Keratinocyte (primary cell): ENCODE data around the gene KLF7. TPM values are rescaled to one million over a fixed set of nuclear protein-coding genes. Genes with fewer than 3 reads are reported as not detected.

Experiments used
- DNase-seq: peaks from one replicate; pipeline ENCODE4 v3.0.0-alpha.2; 2011; ENCODE audit warnings: low read depth, missing footprints, low spot score
- FAIRE-seq: peaks from 2 replicates; lab custom pipeline; 2011; peaks lifted over from hg19 to GRCh38; lab: Jason Lieb, UNC
- H2AFZ ChIP-seq: 2 replicates; pipeline ENCODE4 v1.6.0; 2012; ENCODE audit warnings: low read length, control low read depth, inconsistent platforms; ENCODE audit not compliant: control insufficient read depth
- H3K27ac ChIP-seq: 2 replicates; pipeline ENCODE4 v1.5.1; 2011; ENCODE audit warnings: low read length; ENCODE audit not compliant: control insufficient read depth, insufficient read depth
- H3K27me3 ChIP-seq: 3 replicates; pipeline ENCODE4 v1.6.0; 2011; ENCODE audit warnings: low read length; ENCODE audit not compliant: control insufficient read depth, insufficient read depth; ENCODE audit errors: extremely low read depth
- H3K36me3 ChIP-seq, 2 experiments: 2 replicates in 1 of 2; 3 replicates in 1 of 2; pipeline ENCODE4 v1.5.1; 2011; ENCODE audit warnings: low read length in 2 of 2, mild to moderate bottlenecking in 1 of 2; ENCODE audit not compliant: control insufficient read depth in 2 of 2, insufficient read depth in 2 of 2; ENCODE audit errors: extremely low read depth in 1 of 2
- H3K4me1 ChIP-seq: 3 replicates; pipeline ENCODE4 v1.5.1; 2011; ENCODE audit warnings: low read length; ENCODE audit not compliant: control insufficient read depth, insufficient read depth; ENCODE audit errors: extremely low read depth
- H3K4me2 ChIP-seq: 3 replicates; pipeline ENCODE4 v1.6.0; 2011; ENCODE audit warnings: low read depth, low read length; ENCODE audit not compliant: control insufficient read depth, insufficient read depth; ENCODE audit errors: extremely low read depth
- H3K4me3 ChIP-seq, 3 experiments: fragments of 200-600 bp in 1 of 3; sonication (generic) in 1 of 3; 2 replicates in 2 of 3; 3 replicates in 1 of 3; pipeline ENCODE4 v1.5.1; 2011 to 2016; ENCODE audit warnings: low read length in 3 of 3, mild to moderate bottlenecking in 3 of 3, control low read depth in 2 of 3, inconsistent platforms in 1 of 3, low read depth in 1 of 3, mixed read lengths in 1 of 3, mixed run types in 1 of 3, moderate library complexity in 1 of 3; ENCODE audit not compliant: control insufficient read depth in 2 of 3, insufficient read depth in 2 of 3; ENCODE audit errors: extremely low read depth in 1 of 3
- H3K79me2 ChIP-seq: 2 replicates; pipeline ENCODE4 v1.6.0; 2012; ENCODE audit warnings: low read length; ENCODE audit not compliant: control insufficient read depth, insufficient read depth
- H3K9ac ChIP-seq: 3 replicates; pipeline ENCODE4 v1.6.0; 2011; ENCODE audit warnings: low read length; ENCODE audit not compliant: control insufficient read depth, insufficient read depth; ENCODE audit errors: extremely low read depth
- H3K9me1 ChIP-seq: 3 replicates; pipeline ENCODE4 v1.6.0; 2011; ENCODE audit warnings: low read length; ENCODE audit not compliant: control insufficient read depth, insufficient read depth; ENCODE audit errors: extremely low read depth
- H3K9me3 ChIP-seq: 2 replicates; pipeline ENCODE4 v1.5.1; 2012; ENCODE audit warnings: low read depth, low read length; ENCODE audit not compliant: control insufficient read depth
- H4K20me1 ChIP-seq: 3 replicates; pipeline ENCODE4 v1.6.0; 2011; ENCODE audit warnings: low read length; ENCODE audit not compliant: control insufficient read depth, insufficient read depth; ENCODE audit errors: extremely low read depth
- CTCF ChIP-seq, 3 experiments: IDR thresholded peaks in 1 of 3; conservative IDR thresholded peaks in 1 of 3; optimal IDR thresholded peaks in 1 of 3; 2 replicates in 2 of 3; 3 replicates in 1 of 3; pipeline versions ENCODE3 to v1.5.1; 2011; ENCODE audit warnings: low read length in 3 of 3, mild to moderate bottlenecking in 3 of 3, moderate library complexity in 2 of 3, control low read depth in 1 of 3, inconsistent platforms in 1 of 3; ENCODE audit not compliant: insufficient read depth in 2 of 3; ENCODE audit errors: extremely low read depth in 1 of 3
- EZH2 ChIP-seq: IDR thresholded peaks from one replicate; pipeline ENCODE4 v1.6.1; 2012; ENCODE audit warnings: inconsistent platforms, mild to moderate bottlenecking, low read length, moderate library complexity
- dilution Hi-C: fragments of 300-500 bp; cut with MboI; formaldehyde crosslinking; loops from one replicate; pipeline ENCODE4 v1.7.0; 2020; ENCODE audit warnings: low sequenced_read_pairs; ENCODE audit not compliant: extremely low pct_ligation_motif_present
- polyA plus RNA-seq, 5 experiments: library from polyadenylated mRNA; depleted of rRNA in 3 of 5; stranded (reverse) in 3 of 5; stranded (forward) in 1 of 5; unstranded in 1 of 5; fragments of >200 nt; gene quantifications; 1 replicate in 1 of 5; 2 replicates in 3 of 5; 3 replicates in 1 of 5; pipeline versions ENCODE4 v1.2.1 to v1.2.3, GENCODE V29; 2011 to 2012; ENCODE audit warnings: missing spikeins in 2 of 5, low read depth in 1 of 5, low replicate concordance in 1 of 5

KLF7 gene
- polyA plus RNA-seq, 1 donor (not counting 4 experiments of a cell fraction or from before 2014, with no cell fraction given) = 44.7 TPM

- DNase-seq (no peak), FAIRE-seq (peak; percentile 61)
- no peaks in the 10 kb centered on the region for H3K27me3 ChIP-seq
- H4K20me1 ChIP-seq = no peaks in the 10 kb centered on the region
- peaks cover 1 to 3% of the 10 kb centered on the region in 2 experiments for H3K36me3 ChIP-seq
- peaks cover 2% of the 10 kb centered on the region for H3K9me1 ChIP-seq
- no peaks in the 10 kb centered on the region for H3K9me3 ChIP-seq
- H3K4me1 ChIP-seq = peaks cover 18% of the 10 kb centered on the region
- H3K4me3 ChIP-seq = peak overlapping the region; percentile 66 to 76 (median 72)
- H3K27ac ChIP-seq = peak overlapping the region; percentile 89
- TF ChIP-seq EZH2 (no peak), CTCF (optimal IDR thresholded peaks at IDR 0.05 in 1 of 3, IDR thresholded peaks at IDR 0.05 in 1 of 3, conservative IDR thresholded peaks at IDR 0.05 in 1 of 3; ENCODE audit: extremely low read depth in 1 of 3, insufficient read depth in 2 of 3, low read length in 3 of 3) (no peak)
- peak overlapping the region; percentile 88 for H3K4me2 ChIP-seq
- dilution Hi-C loops = no loop called here
- H2AFZ ChIP-seq = peak overlapping the region; percentile 41
- peak overlapping the region; percentile 99 for H3K9ac ChIP-seq
- H3K79me2 ChIP-seq = peaks cover 34% of the 10 kb centered on the region
Measured at GRCh38 chr2:207167099-207167923, 1.6 kb upstream of the KLF7 start.

GRCh38 chr2:207166349-207167098, 776 bp upstream of the KLF7 start:
- peak overlapping the region; percentile 88 for H3K4me2 ChIP-seq
- FAIRE-seq (no peak), DNase-seq (no peak)
- peak overlapping the region; percentile 99 for H3K9ac ChIP-seq
- H3K9me3 ChIP-seq = no peaks in the 10 kb centered on the region
- dilution Hi-C loops = no loop called here
- TF ChIP-seq EZH2 = no peak
- TF ChIP-seq CTCF (optimal IDR thresholded peaks at IDR 0.05 in 1 of 3, IDR thresholded peaks at IDR 0.05 in 1 of 3, conservative IDR thresholded peaks at IDR 0.05 in 1 of 3; ENCODE audit: extremely low read depth in 1 of 3, insufficient read depth in 2 of 3, low read length in 3 of 3) = no peak
- H4K20me1 ChIP-seq = no peaks in the 10 kb centered on the region
- no peaks in the 10 kb centered on the region for H3K27me3 ChIP-seq
- H3K9me1 ChIP-seq = peaks cover 2% of the 10 kb centered on the region
- H3K4me1 ChIP-seq = peaks cover 26% of the 10 kb centered on the region
- peaks cover 41% of the 10 kb centered on the region for H3K79me2 ChIP-seq
- H3K27ac ChIP-seq = peak overlapping the region; percentile 89
- H3K4me3 ChIP-seq = peak overlapping the region; percentile 66 to 76 (median 72)
- H3K36me3 ChIP-seq = peaks cover 4 to 7% of the 10 kb centered on the region in 2 experiments
- H2AFZ ChIP-seq = peak overlapping the region; percentile 41
